ENCODE results near the gene NR2F1-AS1.

GRCh38 chr5:93411716-93412115 lies 169.3 kb downstream of the NR2F1-AS1 start:
- TF ChIP-seq CTCF (IDR thresholded peaks at IDR 0.05; ENCODE audit: low read depth, low read length, missing input control) (no peak), REST (IDR thresholded peaks at IDR 0.05) (no peak), TAF1 (conservative IDR thresholded peaks at IDR 0.05) (no peak), NR2F2 (IDR thresholded peaks at IDR 0.05) (no peak), YY1 (IDR thresholded peaks at IDR 0.05) (no peak), RAD21 (IDR thresholded peaks at IDR 0.05) (no peak), JUND (IDR thresholded peaks at IDR 0.05) (no peak), SP1 (IDR thresholded peaks at IDR 0.05) (no peak)
